Activated naive CD4-positive, alpha-beta T cell treated with anti-CD3 and anti-CD28 coated beads, Interleukin-2, amount 50 U/mL, for 24 hours (primary cell): ENCODE results near the gene BTRC.
A peak's percentile ranks its signal among the peaks of the same experiment; 100 is the strongest.
"Not testable (repeated sequence)": the region's sequence is repeated elsewhere in the genome, so short reads cannot be mapped to it uniquely, and the experiment has no call there.

Experiments
- H3K27ac Mint-ChIP-seq: one replicate; pipeline ENCODE4 v1.8.0; 2021; ENCODE audit warnings: mild to moderate bottlenecking, mixed read lengths
- H3K27me3 Mint-ChIP-seq: one replicate; pipeline ENCODE4 v1.8.0; 2021; ENCODE audit warnings: mixed read lengths
- H3K36me3 Mint-ChIP-seq: one replicate; pipeline ENCODE4 v1.8.0; 2021; ENCODE audit warnings: mixed read lengths
- H3K4me1 Mint-ChIP-seq: one replicate; pipeline ENCODE4 v1.8.0; 2021; ENCODE audit warnings: mixed read lengths
- H3K4me3 Mint-ChIP-seq: one replicate; pipeline ENCODE4 v1.8.0; 2021; ENCODE audit warnings: mild to moderate bottlenecking, mixed read lengths
- H3K9me3 Mint-ChIP-seq: one replicate; pipeline ENCODE4 v1.8.0; 2021; ENCODE audit warnings: mixed read lengths

Gene BTRC

GRCh38 chr10:101330631-101331225 lies 23.2 kb upstream of the BTRC start:
- no peaks in the 10 kb centered on the region for H3K36me3 Mint-ChIP-seq

GRCh38 chr10:101331956-101332355 lies 22.0 kb upstream of the BTRC start:
- Mint-ChIP-seq H3K27me3 (no peaks in the 10 kb centered on the region), H3K27ac (peak overlapping the region; percentile 14), H3K36me3 (no peaks in the 10 kb centered on the region), H3K9me3 (no peaks in the 10 kb centered on the region), H3K4me3 (no peak overlapping the region), H3K4me1 (no peaks in the 10 kb centered on the region)

More at GRCh38 chr10:101330631-101331225, 23.2 kb upstream of the BTRC start:
- no peak overlapping the region for H3K27ac Mint-ChIP-seq
- no peaks in the 10 kb centered on the region for H3K27me3 Mint-ChIP-seq
- H3K4me3 Mint-ChIP-seq: no peak overlapping the region
- H3K4me1 Mint-ChIP-seq: no peaks in the 10 kb centered on the region
- H3K9me3 Mint-ChIP-seq: no peaks in the 10 kb centered on the region

- not testable (repeated sequence) for H3K9me3 Mint-ChIP-seq, H3K27ac Mint-ChIP-seq, H3K36me3 Mint-ChIP-seq, H3K4me3 Mint-ChIP-seq, H3K4me1 Mint-ChIP-seq, H3K27me3 Mint-ChIP-seq
These were observed 19.7 kb upstream of the BTRC start for GRCh38 chr10:101334259-101334658.

GRCh38 chr10:101336382-101336781 lies 17.6 kb upstream of the BTRC start:
- Mint-ChIP-seq H3K27me3 (no peaks in the 10 kb centered on the region), H3K36me3 (no peaks in the 10 kb centered on the region), H3K9me3 (no peaks in the 10 kb centered on the region), H3K27ac (no peak overlapping the region), H3K4me1 (no peaks in the 10 kb centered on the region), H3K4me3 (no peak overlapping the region)

- Mint-ChIP-seq H3K4me1 (no peaks in the 10 kb centered on the region), H3K4me3 (no peak overlapping the region), H3K36me3 (no peaks in the 10 kb centered on the region), H3K27ac (no peak overlapping the region), H3K9me3 (no peaks in the 10 kb centered on the region), H3K27me3 (no peaks in the 10 kb centered on the region)
These were observed 16.1 kb upstream of the BTRC start for GRCh38 chr10:101337836-101338235.

- no peaks in the 10 kb centered on the region for H3K9me3 Mint-ChIP-seq
- no peaks in the 10 kb centered on the region for H3K4me1 Mint-ChIP-seq
- H3K27ac Mint-ChIP-seq: no peak overlapping the region
- H3K27me3 Mint-ChIP-seq: no peaks in the 10 kb centered on the region
- H3K36me3 Mint-ChIP-seq: no peaks in the 10 kb centered on the region
- H3K4me3 Mint-ChIP-seq: no peak overlapping the region
These were observed 12.5 kb upstream of the BTRC start for GRCh38 chr10:101341438-101341837.

GRCh38 chr10:101346177-101346576 lies 7.8 kb upstream of the BTRC start:
- Mint-ChIP-seq H3K27me3 (peaks cover 8% of the 10 kb centered on the region), H3K4me3 (no peak overlapping the region), H3K4me1 (no peaks in the 10 kb centered on the region), H3K27ac (no peak overlapping the region), H3K36me3 (no peaks in the 10 kb centered on the region), H3K9me3 (no peaks in the 10 kb centered on the region)

- Mint-ChIP-seq H3K4me3 (no peak overlapping the region), H3K4me1 (peaks cover 13% of the 10 kb centered on the region), H3K27ac (no peak overlapping the region), H3K27me3 (peaks cover 8% of the 10 kb centered on the region), H3K9me3 (no peaks in the 10 kb centered on the region), H3K36me3 (no peaks in the 10 kb centered on the region)
These were observed 2.9 kb upstream of the BTRC start for GRCh38 chr10:101351017-101351416.

GRCh38 chr10:101351477-101351876 lies 2.5 kb upstream of the BTRC start:
- no peak overlapping the region for H3K27ac Mint-ChIP-seq
- H3K4me3 Mint-ChIP-seq: no peak overlapping the region
- no peaks in the 10 kb centered on the region for H3K9me3 Mint-ChIP-seq
- H3K4me1 Mint-ChIP-seq: peaks cover 18% of the 10 kb centered on the region
- peaks cover 8% of the 10 kb centered on the region for H3K27me3 Mint-ChIP-seq
- H3K36me3 Mint-ChIP-seq: peaks cover under 1% of the 10 kb centered on the region

GRCh38 chr10:101352857-101353256 lies 1.1 kb upstream of the BTRC start:
- not testable (repeated sequence) for H3K4me3 Mint-ChIP-seq, H3K27ac Mint-ChIP-seq, H3K9me3 Mint-ChIP-seq, H3K36me3 Mint-ChIP-seq, H3K27me3 Mint-ChIP-seq
- H3K4me1 Mint-ChIP-seq: peaks cover 23% of the 10 kb centered on the region

GRCh38 chr10:101354328-101355071 lies 535 bp downstream of the BTRC start:
- Mint-ChIP-seq H3K4me3 (peak overlapping the region; percentile 94), H3K4me1 (peaks cover 32% of the 10 kb centered on the region), H3K27ac (peak overlapping the region; percentile 85), H3K36me3 (peaks cover 2% of the 10 kb centered on the region), H3K9me3 (no peaks in the 10 kb centered on the region), H3K27me3 (peaks cover 5% of the 10 kb centered on the region)

GRCh38 chr10:101355072-101355706 lies 1.2 kb downstream of the BTRC start:
- peaks cover 4% of the 10 kb centered on the region for H3K27me3 Mint-ChIP-seq
- peaks cover 32% of the 10 kb centered on the region for H3K4me1 Mint-ChIP-seq
- H3K9me3 Mint-ChIP-seq: no peaks in the 10 kb centered on the region
- H3K36me3 Mint-ChIP-seq: peaks cover 2% of the 10 kb centered on the region
- H3K27ac Mint-ChIP-seq: peak overlapping the region; percentile 85
- peak overlapping the region; percentile 94 for H3K4me3 Mint-ChIP-seq

- H3K9me3 Mint-ChIP-seq: no peaks in the 10 kb centered on the region
- peaks cover 2% of the 10 kb centered on the region for H3K36me3 Mint-ChIP-seq
- no peak overlapping the region for H3K27ac Mint-ChIP-seq
- H3K27me3 Mint-ChIP-seq: no peaks in the 10 kb centered on the region
- H3K4me1 Mint-ChIP-seq: peaks cover 32% of the 10 kb centered on the region
- no peak overlapping the region for H3K4me3 Mint-ChIP-seq
These were observed 2.2 kb downstream of the BTRC start for GRCh38 chr10:101356132-101356531.

GRCh38 chr10:101357958-101358357 lies 4.0 kb downstream of the BTRC start:
- Mint-ChIP-seq H3K36me3 (peaks cover 2% of the 10 kb centered on the region), H3K9me3 (no peaks in the 10 kb centered on the region), H3K4me3 (no peak overlapping the region), H3K27me3 (no peaks in the 10 kb centered on the region), H3K4me1 (peaks cover 32% of the 10 kb centered on the region), H3K27ac (no peak overlapping the region)

- no peak overlapping the region for H3K4me3 Mint-ChIP-seq
- peaks cover 41% of the 10 kb centered on the region for H3K4me1 Mint-ChIP-seq
- no peak overlapping the region for H3K27ac Mint-ChIP-seq
- H3K9me3 Mint-ChIP-seq: no peaks in the 10 kb centered on the region
- no peaks in the 10 kb centered on the region for H3K27me3 Mint-ChIP-seq
- peaks cover 2% of the 10 kb centered on the region for H3K36me3 Mint-ChIP-seq
These were observed 4.8 kb downstream of the BTRC start for GRCh38 chr10:101358706-101359300.

GRCh38 chr10:101360090-101360489 lies 6.1 kb downstream of the BTRC start:
- not testable (repeated sequence) for H3K27ac Mint-ChIP-seq, H3K9me3 Mint-ChIP-seq, H3K27me3 Mint-ChIP-seq, H3K4me3 Mint-ChIP-seq, H3K36me3 Mint-ChIP-seq
- H3K4me1 Mint-ChIP-seq: peaks cover 41% of the 10 kb centered on the region
